HG03066 (cell line): Measurements from ENCODE around the gene HES6.

ENCODE experiments used
- ATAC-seq: cut with Tn5 transposase; IDR thresholded peaks from one replicate; pipeline ENCODE4 v1.9.1; 2021; ENCODE audit warnings: low read depth; ENCODE audit not compliant: unreplicated experiment

Gene HES6

DNA sequence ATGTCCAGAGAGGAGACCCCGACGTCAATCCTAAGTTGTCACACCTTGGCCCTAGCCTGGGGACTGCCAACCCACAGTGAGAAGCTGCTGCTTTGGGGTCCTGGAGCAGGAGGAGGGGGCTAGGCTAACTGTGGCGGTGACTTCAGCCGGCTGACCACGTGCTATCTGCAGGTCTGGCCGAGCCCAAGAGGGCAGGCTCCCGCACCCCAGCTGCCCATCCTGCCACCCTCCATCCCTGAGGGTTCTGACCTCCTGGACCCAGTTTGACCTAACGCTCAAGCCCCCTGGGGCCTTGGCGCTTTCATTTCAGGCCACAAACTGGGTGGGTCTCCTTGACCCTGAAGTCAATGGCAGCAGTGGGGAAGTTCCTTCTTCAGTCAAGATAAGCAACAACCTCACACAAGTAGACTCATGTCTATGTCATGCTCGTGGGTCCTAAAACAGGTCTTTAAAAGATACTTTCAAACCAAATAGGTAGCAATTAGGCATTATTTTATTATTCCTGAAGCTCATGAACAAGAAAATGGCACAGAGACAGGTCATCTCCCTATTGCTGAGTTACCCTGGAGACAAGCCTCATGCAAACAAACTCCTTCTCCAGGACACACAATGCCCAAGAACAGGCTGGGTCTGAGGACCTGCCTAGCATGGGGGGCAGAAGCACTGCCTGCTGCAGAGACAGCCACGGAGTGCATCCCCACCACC lies 2.3 kb downstream of the HES6 start:
- ATAC-seq, result no peak

DNA sequence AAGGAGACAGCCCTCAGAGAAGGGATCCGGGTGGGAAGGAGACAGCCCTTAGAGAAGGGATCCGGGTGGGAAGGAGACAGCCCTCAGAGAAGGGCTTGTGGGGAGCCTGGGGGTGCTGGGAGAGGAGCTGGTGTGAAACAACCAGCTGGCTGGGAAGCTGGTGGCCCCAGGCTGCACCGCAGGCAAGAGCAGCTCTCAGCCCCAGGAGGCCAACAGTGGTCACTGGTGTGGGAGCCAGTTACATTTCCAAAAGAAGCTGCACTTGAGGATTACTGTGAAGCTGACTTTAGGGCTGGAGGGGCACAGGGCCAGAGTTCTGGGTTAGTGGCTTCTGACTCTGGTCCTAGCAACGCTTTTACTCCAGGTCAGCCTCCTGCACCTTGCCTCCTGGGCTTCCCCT lies 3.3 kb downstream of the HES6 start:
- ATAC-seq, result no peak

DNA sequence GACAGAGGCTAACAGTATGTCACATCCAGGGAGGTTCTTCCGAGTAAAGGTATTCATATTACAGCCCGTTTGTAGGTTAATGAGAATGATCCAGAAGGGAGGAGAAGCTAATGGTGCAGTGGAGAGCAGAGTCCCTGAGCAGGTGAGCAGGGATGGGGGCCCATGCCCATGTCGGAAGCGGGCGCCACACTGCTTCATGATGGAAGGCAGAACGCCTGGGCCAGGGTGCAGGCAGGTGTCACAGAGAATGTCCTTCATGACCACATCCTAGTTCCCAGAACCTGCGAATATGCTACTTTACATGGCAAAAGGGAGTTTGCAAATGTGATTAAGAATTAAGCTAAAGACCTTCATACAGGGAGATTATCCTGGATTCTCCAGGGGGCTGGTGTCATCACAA lies 4.0 kb downstream of the HES6 start:
- no peak for ATAC-seq

DNA sequence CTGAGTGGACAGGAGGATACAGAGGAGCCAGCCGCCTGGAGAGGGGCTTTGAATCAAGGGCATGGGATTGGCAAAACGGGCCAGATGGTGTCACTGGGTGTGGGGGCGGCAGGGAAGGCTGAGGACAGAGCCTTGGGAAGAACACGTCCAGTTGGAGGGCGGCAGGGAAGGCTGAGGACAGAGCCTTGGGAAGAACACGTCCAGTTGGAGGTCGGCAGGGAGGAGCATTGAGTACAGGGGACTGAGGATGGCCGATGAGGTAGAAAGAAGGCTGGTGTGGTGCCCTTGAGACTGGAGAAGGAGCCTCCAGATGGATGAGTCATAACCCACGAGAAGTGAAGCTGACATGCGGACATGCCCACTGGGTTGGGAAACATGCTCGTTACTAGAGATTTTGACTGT lies 4.5 kb downstream of the HES6 start:
- ATAC-seq, result no peak

DNA sequence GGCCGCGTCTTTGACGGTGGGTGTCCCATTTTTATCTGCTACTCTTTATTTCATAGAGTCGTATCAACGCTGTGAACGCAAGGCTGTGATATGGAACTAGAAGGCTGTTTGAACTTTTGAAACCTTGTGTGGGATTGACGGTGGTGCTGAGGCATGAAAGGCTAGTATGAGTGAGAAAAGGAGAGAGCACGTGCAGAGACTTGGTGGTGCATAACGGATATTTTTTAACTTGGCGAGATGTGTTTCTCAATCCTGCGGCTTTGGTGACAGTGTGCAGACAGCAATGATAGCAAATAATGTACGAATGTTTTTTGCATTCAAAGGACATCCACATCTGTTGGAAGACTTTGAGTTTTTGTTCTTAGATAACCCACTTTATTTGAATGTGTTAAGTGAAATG lies 6.2 kb downstream of the HES6 start:
- no peak for ATAC-seq

DNA sequence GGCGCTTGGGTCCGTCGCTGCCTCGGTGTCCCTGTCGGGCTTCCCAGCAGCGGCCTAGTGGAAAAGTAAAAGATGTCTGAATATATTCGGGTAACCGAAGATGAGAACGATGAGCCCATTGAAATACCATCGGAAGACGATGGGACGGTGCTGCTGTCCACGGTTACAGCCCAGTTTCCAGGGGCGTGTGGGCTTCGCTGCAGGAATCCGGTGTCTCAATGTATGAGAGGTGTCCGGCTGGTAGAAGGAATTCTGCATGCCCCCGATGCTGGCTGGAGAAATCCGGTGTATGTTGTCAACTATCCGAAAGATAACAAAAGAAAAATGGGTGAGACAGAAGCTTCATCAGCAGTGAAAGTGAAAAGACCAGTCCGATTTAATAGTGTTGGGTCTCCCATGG lies 8.0 kb downstream of the HES6 start:
- no peak for ATAC-seq

DNA sequence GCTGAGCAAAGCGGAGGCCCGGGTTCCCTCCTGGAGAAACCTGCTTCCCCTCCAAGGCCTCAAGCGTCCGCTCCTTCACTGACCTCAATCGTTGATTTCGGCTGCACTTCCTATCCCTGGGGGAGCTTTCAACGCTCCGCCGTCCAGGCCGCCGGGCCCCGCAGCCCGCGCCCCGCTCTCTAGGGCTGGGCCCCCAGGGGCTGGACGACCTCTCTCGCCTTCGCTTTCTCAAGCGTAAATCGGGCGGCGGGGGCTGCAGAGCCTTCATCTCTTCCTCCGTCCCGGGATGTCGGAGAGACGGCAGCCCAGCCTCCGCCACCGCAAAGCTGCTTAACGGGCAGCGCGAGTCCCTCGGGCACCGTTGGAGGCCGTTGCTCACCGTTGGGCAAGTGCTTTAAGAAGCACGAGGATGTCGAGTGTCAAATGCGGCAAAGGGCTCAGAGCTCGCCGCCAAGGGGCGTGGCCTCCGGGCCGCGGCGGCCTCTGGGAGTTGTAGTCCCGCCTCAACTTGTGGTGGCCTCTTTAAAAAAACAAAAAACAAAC lies 8.5 kb downstream of the HES6 start:
- ATAC-seq, result no peak

DNA sequence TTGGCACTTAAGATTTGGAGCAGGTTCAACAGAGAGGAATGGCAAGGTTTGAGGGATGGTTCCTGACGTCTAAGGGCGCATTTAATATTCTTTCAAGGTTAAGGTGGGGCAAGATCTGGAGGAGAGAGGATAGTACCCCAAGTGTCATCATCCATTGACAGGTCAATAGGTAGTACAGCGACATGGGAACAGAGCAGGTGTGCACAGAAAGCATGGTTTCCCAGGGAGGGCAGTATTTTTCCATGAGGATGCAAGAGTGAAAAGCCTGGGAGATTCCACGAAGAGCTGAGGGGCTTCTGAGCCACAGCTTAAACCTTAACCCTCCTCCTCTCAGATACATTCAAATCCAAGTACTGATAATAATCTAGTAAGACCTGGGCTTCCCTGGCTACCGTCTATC lies 9.1 kb downstream of the HES6 start:
- ATAC-seq, result no peak

DNA sequence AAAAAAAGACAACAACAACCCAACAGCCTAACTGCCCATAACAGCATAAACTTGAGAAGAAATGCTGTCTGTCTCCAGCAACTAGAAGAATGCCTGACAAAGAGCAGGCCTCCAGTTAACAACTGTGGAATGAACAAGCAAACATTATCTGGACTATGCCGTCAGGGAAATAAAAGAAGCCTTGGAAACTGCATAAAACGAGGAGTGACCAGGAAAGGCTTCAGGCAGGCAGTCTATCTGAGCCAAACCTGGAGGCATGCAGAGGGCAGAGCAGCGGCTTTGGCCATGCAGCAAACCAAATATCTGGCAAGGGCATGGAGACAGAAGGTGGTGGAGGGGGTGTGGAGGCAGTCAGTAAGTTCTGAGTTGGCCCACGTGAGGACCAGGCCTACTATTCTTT lies 11.1 kb downstream of the HES6 start:
- ATAC-seq, result no peak

DNA sequence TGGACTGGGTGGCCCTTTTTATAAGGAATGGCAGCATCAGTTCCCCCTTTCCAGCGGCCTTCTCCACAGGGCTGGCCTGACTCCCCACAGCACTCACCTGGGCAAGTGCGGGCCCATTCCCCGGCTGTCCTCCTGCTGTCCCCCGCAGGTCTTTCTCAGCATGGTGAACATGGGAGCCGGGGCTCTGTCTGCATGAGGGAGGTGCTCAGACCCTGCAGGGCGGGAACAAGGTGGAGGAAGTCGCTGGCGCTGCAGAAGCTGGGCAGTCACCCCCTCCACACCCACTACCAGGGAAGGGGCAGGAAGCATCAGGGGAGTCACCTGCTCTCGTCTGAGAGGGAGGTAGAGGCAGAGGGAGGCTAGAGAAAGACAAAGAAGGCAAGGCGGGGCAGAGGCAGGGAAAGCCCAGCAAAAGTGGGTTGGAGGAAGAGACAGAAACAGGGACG lies 12.2 kb downstream of the HES6 start:
- ATAC-seq, result no peak

DNA sequence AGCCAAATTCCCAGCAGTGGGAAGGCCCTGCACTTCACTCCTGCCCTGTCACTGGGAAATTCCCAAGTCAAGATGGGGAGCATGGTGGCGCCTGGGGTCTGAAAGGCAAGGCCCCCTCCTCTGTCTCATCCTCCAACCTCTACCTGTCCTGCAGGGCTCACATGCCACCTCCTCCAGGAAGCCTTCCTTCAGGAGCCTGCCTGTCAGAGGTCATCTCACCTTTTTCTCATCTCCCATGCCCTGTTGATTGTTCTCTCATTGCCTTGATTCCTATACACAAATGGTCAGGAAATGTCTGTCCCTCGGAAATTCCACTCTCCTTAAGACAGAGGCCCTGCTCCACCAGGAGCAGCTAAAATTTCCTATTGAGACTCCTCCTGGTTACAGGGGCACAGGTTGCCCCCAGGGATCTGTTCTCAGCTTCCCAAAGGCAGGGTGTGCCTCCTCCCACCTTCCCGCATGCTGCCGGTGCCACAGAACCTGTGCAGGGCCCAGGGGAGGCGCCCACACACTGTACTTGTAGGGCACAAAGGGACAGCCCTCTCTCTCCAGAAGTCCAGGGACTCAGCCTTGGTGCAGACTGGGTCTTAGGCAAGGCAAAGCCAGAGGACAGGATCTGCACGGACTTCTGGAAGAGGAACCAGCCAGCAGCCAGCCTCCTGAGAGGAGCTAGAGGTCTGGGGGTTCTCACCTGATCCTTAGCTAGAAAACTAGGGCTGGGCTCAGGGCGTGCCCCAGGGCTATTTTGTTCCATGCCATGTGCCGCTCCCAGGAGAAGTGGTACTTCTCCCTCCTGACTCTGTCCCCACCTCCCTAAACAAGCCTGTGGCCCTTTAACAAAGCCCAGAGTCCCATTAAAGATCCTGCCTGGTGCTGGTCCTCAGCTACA lies 12.9 kb downstream of the HES6 start:
- ATAC-seq, result no peak

DNA sequence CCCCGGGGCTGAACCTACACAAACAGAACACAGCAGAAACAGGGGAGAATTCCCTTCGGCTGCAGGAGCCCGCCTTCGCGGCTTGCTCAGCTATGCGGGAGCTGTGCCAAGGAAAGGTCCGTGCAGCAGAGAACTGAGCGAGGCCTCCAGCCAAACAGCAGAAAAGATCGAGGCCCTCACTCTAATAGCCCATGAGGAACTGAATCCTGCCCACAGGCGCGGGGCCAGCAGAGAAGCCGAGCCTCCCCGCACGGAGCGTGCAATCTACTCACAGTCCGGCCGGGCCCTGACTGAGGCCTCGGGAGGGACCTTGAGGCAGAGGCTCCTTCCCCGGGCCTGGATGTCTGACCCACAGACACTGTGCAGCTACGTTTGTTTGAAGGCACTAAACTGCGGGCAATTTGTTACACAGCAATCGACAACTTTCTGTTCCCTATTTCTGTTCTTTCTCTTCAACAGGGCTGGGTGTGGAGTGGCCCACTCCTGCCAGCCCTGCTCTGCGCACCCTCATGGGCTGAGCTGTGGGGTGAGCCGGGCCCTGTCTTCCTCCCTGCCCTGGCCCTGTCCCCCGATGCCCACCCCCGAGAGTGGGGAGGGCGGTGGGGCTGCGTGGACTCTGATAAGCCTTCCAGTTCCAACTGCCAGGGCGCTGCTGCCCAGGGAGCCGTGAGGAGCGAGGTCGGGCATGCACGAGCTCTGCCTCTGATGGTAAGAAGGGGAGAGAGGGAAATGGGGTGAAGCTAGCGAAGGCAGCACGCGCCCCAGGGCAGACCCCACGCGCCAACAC lies 13.7 kb downstream of the HES6 start:
- no peak for ATAC-seq

DNA sequence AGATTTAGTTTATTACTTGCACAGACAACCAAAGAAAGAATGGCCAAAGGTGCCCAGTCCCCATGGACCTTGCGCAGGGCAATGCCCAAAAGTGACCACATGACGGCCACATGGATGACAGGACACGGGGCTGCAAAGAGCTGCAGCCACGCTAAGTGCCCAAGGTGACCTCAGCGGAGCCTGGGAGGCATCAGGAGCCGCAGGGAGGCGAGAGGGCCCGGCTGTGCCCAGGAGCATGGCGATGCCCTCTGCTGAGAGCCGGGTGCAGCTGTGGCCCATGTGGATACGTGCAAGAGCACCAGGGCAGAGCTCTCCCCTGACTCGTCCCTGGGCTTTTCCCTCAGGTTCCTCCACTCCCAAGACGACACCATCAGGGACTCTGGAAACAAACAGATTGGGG lies 14.7 kb downstream of the HES6 start:
- no peak for ATAC-seq

DNA sequence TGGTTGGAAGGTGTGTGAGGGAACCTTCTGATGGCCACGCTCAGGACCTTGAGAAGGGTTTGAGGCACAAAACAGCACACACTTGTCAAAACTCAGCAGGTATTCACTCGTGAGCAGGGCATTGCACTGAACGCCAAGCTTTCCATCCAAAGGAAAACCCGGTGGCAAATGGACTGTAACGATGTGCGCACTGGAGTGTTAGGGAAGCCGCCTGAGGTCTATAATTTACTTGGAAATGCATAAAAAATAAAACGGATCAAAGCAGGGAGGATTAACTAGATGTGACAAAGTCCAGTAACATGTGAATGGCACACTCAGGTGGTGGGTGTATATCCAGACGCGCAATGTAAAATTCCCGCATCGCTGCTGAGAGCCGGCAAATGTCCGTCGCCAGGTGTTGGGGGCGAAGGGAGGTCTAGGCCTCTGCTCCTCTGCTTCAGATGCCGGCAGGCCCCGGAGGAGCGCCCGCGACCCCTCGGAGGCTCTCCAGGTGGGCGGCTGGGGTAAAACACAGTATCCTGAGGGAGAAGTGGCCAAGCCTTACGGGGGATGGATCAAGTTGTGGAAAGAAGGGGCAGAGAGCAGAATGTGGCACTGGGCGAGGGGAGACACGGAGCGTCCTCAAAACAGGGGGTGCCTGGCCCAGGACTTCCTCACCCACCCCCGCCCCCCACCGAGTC lies 15.3 kb downstream of the HES6 start:
- no peak for ATAC-seq

DNA sequence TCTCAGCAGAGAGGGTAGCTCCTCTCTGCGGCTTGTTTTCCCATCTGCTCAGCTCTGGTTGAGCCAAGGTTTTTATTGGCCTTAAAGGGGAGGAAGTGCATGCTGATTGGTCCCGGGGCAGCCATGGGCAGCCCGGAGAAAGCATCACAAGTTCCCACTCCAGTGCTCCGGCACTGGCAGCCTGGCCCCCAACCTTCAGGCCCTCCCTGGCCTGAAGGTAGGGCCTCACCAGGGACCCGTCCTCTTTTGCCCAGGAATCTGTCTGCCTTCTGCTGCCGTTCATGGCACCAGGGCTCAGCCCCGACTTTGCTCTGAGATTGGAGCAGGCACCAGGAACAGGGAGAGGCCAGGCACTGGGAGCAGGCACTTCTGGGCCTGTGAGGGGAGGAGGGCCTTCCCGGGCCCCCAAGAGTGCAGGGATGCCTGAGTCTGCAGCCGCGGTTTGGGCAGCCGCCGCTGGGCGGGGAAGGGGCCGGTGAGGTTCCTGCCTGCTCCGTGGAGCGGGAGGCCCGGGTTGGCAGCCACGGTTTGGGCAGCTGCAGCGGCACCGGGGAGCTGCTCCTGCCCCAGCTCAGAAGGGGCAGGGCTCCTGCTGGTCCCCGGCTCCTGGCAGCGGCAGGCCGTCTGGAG lies 18.8 kb downstream of the HES6 start:
- no peak for ATAC-seq

DNA sequence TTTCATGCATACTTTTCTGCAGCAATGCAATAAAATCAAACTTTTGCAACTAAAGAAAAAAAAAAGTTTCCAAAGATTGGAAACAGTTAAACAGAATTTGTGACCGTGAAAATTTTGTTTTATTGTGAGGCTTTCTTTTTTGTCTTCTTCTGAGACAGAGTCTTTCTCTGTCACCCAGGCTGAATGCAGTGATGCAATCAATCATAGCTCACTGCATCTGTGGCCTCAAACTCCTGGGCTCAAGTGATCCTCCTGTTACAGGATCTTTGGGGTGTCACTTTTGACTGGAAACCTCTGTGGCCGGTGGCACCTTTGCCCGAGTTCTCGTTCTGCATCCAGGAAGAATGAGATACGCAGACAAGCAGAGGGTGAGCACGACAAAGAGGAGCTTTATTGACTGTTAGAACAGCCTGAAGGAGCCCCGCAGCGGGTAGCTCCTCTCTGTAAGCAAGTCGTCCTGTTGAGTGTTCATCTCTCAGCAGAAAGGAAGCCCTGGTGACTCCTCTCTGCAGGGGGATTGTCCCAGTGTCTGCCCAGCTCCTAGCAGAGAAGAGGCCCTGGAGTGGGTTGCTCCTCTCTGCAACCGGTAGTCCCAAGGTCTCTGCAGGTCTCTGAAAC lies 19.5 kb downstream of the HES6 start:
- ATAC-seq, result no peak

DNA sequence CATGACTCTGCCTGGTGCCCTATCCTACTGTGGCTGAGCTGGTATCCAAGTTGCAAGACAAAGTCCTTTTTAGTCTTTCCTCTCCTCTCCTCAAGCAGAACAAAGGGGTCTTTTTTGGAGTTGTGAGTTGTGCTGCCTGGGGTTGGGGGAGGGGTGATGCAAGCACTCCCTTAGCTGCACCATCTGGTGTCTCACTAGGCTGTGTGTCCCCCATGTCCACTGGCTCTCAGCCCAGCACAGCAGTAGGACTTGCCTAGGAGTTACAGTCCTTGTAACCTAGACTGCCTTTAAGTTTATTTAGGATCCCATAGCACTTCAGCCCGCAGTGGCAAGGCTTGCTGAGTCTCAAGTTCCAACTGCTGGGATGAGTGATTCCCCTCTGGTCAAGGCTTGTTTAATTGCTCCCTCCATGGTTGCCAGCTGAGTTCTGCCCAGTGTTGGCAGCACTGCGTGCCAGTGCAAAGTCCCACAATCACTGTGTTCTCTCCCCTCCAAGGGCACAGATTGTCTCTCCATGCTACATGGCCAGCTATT lies 23.1 kb downstream of the HES6 start:
- ATAC-seq, result no peak

DNA sequence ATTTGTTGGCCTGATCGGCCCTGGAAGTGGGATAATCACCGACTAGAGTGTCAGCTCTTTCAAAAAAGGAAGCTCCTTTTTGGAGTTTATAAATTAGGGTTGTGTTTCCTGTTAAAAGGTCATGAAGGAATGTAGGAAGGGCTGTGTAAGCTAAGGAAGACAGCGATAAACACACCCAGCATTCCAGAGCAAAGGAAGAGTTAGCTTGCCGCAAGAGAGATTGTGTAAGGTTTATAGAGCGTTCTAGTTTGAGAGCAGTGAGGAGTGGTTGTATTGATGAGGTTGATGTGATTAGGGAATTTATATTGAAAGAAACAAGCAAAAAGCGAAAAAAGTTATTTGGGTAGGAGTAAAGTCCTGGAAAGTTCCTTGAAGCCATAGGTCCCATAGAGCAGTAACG lies 32.8 kb downstream of the HES6 start:
- no peak for ATAC-seq

DNA sequence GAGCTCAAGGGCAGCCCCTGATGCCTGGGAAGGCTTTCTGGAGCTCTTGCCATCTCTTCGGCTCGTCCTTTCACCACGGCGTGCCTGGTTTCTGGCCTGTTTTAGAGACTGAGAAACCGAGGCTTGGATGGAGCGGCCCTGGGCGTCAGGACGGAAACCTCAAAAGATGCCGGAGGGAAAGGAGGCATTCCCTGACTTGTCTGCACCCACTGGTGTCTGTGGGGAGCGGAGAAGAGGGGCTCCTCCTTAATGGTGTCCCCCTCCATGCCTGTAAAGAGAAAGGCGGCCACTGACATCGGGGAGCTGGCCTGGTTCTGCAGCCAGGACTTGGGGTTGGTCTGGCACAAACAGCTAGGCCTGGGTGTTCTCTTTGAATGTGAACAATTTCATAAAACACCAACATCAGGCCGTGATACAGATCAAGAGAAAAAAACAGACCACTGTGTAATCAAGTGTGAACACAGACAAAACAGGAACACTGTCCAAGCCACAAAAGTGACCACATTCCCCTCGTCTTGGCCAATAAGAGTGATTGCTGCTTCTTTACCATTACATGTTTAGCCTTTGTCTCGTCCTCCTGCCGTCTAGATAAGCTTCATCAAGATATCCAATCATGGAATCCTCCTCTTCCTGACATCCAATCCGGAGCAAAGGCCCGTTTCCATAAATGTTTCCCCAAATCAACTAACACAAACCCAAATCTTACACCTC lies 35.7 kb downstream of the HES6 start:
- ATAC-seq, result peak; percentile 6
